ENCODE data around the gene GAS7.

The GAS7 gene

GRCh38 chr17:10200016-10200415 lies 1.6 kb upstream of the GAS7 start:
- no peak for DNase-seq (ENCODE audit: low read depth)

DNA sequence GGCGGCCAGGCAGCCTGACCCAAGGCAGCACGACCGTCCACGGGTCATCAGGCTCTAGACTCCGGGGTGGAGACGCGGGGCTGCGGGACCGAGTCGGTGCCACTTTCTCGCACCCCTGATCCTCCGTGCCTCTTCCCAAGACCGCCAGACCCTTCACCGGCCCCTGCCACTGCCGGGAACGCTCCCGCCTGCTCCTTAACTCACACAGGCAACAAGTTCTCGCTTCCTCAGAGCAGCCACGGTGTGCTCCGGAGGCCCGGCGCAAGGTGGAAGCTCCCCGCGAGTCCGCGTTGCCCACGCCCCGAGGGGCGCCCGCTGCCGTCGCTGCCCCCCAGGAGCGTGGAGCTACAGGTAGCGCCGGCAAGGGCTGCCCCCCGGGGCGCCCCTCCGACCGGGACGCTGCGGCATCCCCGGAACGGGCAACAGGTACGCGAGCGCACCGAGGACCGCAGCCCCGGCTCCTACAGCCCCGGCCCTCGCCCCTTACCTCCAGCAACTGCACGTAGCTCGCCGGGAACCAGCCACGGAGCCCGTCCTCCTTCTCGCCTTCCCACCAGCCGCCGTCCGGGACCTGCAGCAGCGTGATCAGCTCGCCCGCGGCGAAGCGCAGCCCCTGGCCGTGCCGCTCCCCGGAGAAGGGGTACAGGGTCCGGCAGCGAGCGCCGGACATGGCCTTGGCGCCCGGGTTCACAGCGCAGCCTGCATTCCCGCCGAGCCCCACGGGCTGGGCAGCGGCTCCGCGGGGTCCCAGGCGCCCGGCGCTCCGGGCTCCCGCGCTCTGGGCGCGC lies 491 bp downstream of the GAS7 start:
- no peak for DNase-seq (ENCODE audit: low read depth)

DNA sequence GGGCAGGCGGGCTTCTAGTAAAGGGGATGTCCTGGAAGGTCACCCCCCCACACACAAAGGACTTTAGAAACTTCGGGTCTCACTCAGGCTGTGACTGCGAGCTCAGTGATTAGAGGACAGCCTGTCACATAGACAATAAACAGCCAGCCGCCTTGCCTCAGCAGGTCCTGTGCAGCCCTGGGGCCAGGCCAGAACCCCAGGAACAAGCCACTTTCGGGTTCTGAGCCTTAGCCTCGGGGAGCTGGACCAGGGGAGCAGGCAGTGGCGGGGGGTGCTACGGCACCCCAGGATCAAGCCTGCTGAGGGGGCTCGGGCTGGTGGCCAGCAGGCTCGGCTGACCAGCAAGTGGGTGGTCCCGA lies 1.1 kb downstream of the GAS7 start:
- no peak for DNase-seq (ENCODE audit: low read depth)

GRCh38 chr17:10196941-10197340 lies 1.5 kb downstream of the GAS7 start:
- DNase-seq (ENCODE audit: low read depth): no peak

GRCh38 chr17:10196384-10196895 lies 2.0 kb downstream of the GAS7 start:
- DNase-seq (ENCODE audit: low read depth): no peak

- no peak for DNase-seq (ENCODE audit: low read depth)
Measured at GRCh38 chr17:10195090-10195805, 3.2 kb downstream of the GAS7 start.

DNA sequence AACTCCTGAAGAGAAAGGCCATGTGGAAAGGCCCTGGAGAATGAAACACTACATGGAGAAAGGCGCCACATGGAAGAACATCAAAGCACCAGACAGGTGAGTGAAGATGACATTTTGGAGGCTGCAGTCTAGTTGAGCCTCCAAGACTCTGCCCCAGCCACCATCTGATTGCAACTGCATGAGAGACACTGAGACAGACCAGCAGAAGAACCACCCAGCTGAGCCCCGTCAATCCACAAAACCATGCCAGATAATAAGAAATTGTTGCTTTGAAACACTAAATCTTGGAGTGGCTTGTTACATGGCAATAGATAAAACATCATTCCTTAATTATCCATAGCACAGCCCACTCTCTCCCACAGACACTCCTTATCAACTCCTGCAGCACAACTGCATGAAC lies 4.8 kb downstream of the GAS7 start:
- no peak for DNase-seq (ENCODE audit: low read depth)

GRCh38 chr17:10192972-10193371 lies 5.4 kb downstream of the GAS7 start:
- DNase-seq (ENCODE audit: low read depth): no peak

- no peak for DNase-seq (ENCODE audit: low read depth)
Measured at GRCh38 chr17:10192461-10192860, 5.9 kb downstream of the GAS7 start.

- DNase-seq (ENCODE audit: low read depth): no peak
Measured at GRCh38 chr17:10187456-10187855, 10.9 kb downstream of the GAS7 start.

- no peak for DNase-seq (ENCODE audit: low read depth)
Measured at GRCh38 chr17:10186771-10187410, 11.5 kb downstream of the GAS7 start.

DNA sequence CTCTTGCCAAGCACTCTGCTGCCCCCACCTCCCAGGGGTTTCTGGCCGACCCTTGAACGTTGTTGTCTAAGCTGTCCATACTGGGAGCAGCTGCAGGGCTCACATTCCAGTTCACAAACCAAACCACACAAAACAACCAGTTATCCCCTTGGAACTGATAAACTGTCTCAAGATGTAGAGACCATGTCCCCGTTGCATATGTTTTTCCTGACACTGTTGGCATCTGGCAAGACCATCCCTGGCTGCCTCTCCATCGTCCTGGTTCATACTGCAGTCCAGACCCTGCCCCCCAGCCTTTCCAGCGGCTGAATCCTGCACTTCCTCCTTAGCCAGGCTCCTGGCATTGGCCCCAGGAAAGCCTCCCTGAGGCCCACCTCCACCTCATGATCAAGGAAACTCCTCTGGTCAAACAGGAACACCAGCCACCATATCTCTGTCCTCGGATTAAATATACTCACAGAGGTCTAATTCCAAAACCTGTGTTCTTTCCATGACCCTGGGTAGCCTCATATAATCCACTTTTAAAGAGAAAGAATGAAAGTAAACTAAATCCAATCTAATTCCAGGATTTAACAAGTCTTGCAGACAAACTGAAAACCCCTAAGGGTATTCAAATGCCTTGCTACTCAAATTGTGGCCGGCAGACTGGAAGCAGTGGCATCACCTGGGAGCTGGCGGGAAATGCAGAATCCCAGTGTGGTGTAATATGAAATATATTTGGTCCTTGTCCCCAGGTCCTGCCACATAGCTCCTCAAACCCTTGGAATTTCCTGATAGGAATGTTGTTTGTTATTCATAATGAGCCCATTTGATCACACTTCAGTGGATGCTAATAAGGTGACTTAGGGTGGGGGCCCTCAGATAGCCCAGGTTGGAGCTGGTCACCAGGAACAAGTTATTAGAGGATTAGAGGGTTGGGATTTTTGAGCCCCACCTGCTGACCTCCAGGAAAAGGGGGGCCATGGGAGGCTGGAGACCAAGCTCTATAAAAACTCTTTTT lies 14.2 kb downstream of the GAS7 start:
- no peak for DNase-seq (ENCODE audit: low read depth)

GRCh38 chr17:10182785-10183184 lies 15.6 kb downstream of the GAS7 start:
- DNase-seq (ENCODE audit: low read depth): no peak

DNA sequence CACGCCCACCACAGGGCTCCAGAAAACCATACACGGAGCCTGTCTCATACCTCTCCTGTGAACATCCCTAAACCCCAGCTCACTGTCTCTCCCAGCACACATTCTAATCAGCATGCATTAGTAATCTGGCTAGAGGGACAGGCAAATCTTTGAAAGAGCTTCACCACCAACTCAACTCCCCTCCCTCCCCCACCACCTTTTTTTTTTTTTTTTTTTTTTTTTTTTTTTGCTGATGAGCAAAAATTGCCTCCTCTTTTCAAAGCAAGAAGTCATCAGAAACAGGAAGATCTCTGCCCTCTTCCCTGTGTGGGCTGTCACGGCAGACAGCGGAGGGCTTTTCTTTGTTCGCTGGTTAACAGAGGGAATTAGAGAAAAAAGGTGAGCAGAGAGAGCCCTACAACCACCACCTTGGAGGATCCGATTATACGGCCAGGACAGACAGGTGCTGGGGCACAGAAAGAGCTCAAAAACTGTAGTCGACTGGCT lies 19.9 kb downstream of the GAS7 start:
- no peak for DNase-seq (ENCODE audit: low read depth)

- DNase-seq (ENCODE audit: low read depth): no peak
Measured at GRCh38 chr17:10177913-10178505, 20.4 kb downstream of the GAS7 start.

GRCh38 chr17:10177131-10177912 lies 21.1 kb downstream of the GAS7 start:
- no peak for DNase-seq (ENCODE audit: low read depth)

DNA sequence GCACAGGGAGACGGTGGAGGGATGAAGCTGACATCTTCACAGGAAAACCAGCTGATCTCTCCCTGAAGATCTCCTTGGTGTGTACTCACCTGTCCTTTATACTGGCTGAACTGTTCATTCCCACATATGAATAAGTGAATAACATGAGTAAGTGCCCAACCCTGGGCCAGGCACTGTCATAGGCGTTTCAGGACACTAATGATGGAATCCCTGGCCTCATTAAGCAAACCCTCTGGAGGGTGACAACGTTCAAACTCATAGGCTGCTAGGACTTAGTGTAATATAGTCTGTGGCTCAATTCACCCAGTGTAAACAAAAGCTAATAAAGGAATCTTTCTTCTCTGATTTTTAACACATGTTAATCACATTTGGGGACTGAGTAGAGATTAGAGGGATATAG lies 24.5 kb downstream of the GAS7 start:
- no peak for DNase-seq (ENCODE audit: low read depth)

- no peak for DNase-seq (ENCODE audit: low read depth)
Measured at GRCh38 chr17:10172778-10173177, 25.6 kb downstream of the GAS7 start.

GRCh38 chr17:10172241-10172741 lies 26.1 kb downstream of the GAS7 start:
- no peak for DNase-seq (ENCODE audit: low read depth)

DNA sequence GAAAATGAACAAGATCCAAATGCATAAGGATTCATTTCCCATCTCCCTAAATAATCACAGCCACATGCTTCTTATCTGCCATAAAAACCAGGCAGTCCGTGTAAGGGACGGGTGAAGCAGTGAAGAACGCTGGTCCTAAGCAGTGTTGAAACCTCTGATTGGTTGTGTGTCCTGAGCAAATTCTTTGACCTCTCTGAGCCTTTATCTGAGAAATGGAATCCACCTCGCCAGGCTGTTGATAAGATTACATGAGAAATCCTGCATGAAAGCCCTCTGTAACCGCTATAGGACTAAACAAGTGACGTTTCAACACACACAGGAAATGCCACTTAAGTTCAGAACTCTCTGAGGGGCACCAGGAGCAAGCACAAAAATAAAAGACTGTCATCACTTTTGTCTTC lies 26.8 kb downstream of the GAS7 start:
- DNase-seq (ENCODE audit: low read depth): no peak
